ENCODE measurements around the gene ULK4. TPM values are rescaled to one million over a fixed set of nuclear protein-coding genes. Genes with fewer than 3 reads are reported as not detected.

Gene ULK4
- total RNA-seq, 4 donors from 2014 or later = 2.0 to 3.0 (median 2.3) TPM

DNA sequence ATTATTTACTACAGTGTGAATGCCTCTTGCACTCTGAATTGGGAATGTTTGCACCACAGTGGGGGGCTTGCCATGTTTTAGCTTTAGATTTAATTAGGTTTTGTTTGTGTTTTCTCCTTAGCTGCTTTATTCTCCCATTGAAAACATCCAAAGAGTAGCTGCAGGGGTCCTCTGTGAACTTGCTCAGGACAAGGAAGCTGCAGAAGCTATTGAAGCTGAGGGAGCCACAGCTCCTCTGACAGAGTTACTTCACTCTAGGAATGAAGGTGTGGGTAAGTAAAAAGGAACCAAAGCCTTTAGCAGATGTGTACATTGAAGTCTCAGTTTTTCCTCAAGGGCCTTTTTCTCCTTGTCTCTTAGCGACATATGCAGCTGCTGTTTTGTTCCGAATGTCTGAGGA, 725.7 kb downstream of the ULK4 start:
- Histone ChIP-seq H3K4me3 (no peak overlapping the region), H3K27ac (no peak overlapping the region), H3K36me3 (peaks cover 2 to 71% of the 10 kb centered on the region in 2 donors), H3K9me3 (no peaks in the 10 kb centered on the region), H3K27me3 (no peaks in the 10 kb centered on the region), H3K4me1 (no peaks in the 10 kb centered on the region)
- DNase-seq = no peak
- ATAC-seq = no peak
- intact Hi-C loops (cut with DNase I; ENCODE audit: low total_unique reads) = no loop called here
- TF ChIP-seq, protein P1, sequence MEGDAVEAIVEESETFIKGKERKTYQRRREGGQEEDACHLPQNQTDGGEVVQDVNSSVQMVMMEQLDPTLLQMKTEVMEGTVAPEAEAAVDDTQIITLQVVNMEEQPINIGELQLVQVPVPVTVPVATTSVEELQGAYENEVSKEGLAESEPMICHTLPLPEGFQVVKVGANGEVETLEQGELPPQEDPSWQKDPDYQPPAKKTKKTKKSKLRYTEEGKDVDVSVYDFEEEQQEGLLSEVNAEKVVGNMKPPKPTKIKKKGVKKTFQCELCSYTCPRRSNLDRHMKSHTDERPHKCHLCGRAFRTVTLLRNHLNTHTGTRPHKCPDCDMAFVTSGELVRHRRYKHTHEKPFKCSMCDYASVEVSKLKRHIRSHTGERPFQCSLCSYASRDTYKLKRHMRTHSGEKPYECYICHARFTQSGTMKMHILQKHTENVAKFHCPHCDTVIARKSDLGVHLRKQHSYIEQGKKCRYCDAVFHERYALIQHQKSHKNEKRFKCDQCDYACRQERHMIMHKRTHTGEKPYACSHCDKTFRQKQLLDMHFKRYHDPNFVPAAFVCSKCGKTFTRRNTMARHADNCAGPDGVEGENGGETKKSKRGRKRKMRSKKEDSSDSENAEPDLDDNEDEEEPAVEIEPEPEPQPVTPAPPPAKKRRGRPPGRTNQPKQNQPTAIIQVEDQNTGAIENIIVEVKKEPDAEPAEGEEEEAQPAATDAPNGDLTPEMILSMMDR (IDR thresholded peaks at IDR 0.05 in 4 of 5, conservative IDR thresholded peaks at IDR 0.05 in 1 of 5) = no peak
- TF ChIP-seq POLR2A (IDR thresholded peaks at IDR 0.05) = no peak
- in situ Hi-C loops (cut with MboI; ENCODE audit: low sequenced_read_pairs in 4 of 4) = no loop called here

DNA sequence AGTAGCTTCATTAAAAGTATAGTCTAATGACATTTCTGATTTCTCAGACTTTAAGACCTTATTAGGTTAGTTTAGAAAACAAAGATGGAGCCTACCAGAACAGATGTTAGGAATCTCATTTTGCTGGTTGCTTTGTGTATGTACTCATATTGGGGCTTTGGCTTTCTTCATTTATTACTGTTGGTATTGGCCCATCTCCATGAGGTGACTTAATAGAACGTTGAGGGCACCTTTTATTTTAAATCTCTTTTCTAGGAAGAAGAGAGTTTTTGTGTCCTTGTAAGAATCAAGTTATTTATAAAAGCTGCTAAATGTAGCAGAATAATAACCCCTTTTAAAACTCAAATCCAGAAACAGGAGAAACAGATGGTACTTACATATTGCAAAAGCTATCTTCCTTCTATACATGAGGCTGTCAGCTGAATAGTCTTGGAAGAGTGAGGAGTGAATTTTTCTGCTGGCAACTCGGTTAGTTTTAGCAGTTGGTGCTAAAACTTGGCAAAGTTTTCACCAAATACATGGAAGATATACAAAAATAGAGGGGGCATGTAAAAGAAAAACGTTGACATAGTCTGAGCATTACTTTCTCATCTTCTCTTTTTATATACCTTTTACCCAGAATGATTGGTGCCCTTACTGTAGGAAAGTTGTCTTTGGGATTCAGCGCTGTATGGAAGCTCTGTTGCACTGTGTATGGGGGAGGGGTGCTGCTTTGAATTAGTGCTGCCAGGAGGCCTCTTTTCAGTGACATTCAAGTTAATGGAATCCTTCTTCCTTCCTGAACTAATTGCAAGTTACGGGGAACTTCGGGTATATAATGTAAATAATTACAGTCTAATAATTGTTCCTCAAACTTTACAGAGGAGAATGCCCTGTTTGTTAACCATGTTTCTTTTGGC, 726.8 kb downstream of the ULK4 start:
- TF ChIP-seq, protein P1 (IDR thresholded peaks at IDR 0.05 in 4 of 5, conservative IDR thresholded peaks at IDR 0.05 in 1 of 5) = no peak
- no peak for TF ChIP-seq POLR2A (IDR thresholded peaks at IDR 0.05)
- H3K4me3 ChIP-seq = no peak overlapping the region
- in situ Hi-C loops (cut with MboI; ENCODE audit: low sequenced_read_pairs in 4 of 4) (no loop called here), intact Hi-C loops (cut with DNase I; ENCODE audit: low total_unique reads) (no loop called here)
- no peaks in the 10 kb centered on the region for H3K4me1 ChIP-seq
- ATAC-seq (no peak), DNase-seq (no peak)
- no peaks in the 10 kb centered on the region for H3K9me3 ChIP-seq
- no peaks in the 10 kb centered on the region for H3K27me3 ChIP-seq
- H3K27ac ChIP-seq = no peak overlapping the region
- H3K36me3 ChIP-seq = peaks cover 0 to 71% of the 10 kb centered on the region in 2 donors

DNA sequence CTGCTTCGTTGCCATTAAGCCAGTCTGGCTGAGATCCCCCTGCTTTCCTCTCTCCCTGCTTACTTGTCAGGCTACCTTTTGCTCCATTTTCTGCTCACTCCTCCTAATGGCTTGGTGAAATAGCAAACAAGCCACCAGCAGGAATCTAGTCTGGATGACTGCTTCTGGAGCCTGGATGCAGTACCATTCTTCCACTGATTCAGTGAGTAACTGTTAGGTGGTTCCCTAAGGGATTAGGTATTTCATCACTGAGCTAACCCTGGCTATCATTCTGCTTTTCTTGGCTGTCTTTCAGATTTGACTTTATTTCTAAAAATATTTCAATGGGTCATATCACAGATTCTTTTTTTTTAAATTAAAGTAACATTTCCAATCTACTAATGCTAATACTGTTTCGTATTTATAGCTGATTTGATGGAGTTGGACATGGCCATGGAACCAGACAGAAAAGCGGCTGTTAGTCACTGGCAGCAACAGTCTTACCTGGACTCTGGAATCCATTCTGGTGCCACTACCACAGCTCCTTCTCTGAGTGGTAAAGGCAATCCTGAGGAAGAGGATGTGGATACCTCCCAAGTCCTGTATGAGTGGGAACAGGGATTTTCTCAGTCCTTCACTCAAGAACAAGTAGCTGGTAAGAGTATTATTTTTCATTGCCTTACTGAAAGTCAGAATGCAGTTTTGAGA, 737.6 kb downstream of the ULK4 start:
- intact Hi-C loops (cut with DNase I; ENCODE audit: low total_unique reads) = loop anchor here (5.0 kb wide), 1 partner anchor 697 kb away; no protein-coding TSS in a partner anchor
- peaks cover 2 to 19% of the 10 kb centered on the region in 2 donors for H3K36me3 ChIP-seq
- no peaks in the 10 kb centered on the region for H3K9me3 ChIP-seq
- H3K27me3 ChIP-seq = no peaks in the 10 kb centered on the region
- H3K27ac ChIP-seq = peak overlapping the region; percentile 36 to 50 (median 47)
- peak; percentile 97 to 98 for ATAC-seq
- H3K4me3 ChIP-seq = no peak overlapping the region
- peak in 1 of 2 donors; percentile 20 for DNase-seq
- in situ Hi-C loops (cut with MboI; ENCODE audit: low sequenced_read_pairs in 4 of 4) = loop anchor here in 3 of 4 donors (25.0 kb wide), 2 partner anchors 637 to 912 kb away; partner anchors contain the start of gene EIF1B (in 2 of the 3)
- peaks cover 46 to 64% of the 10 kb centered on the region in 2 donors for H3K4me1 ChIP-seq
- TF ChIP-seq POLR2A (IDR thresholded peaks at IDR 0.05) = no peak
- TF ChIP-seq, protein P1 (IDR thresholded peaks at IDR 0.05 in 4 of 5, conservative IDR thresholded peaks at IDR 0.05 in 1 of 5) = peak in 1 of 5 experiments; percentile 20

DNA sequence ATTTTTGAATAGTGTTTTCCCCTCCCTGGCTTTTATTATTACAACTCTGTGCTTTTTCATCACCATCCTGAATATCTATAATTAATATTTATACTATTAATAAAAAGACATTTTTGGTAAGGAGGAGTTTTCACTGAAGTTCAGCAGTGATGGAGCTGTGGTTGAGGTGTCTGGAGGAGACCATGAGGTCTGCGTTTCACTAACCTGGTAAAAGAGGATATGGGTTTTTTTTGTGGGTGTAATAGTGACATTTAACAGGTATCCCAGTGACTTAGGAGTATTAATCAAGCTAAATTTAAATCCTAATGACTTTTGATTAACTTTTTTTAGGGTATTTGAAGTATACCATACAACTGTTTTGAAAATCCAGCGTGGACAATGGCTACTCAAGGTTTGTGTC, 738.2 kb downstream of the ULK4 start:
- intact Hi-C loops (cut with DNase I; ENCODE audit: low total_unique reads) = loop anchor here (5.0 kb wide), 1 partner anchor 696 kb away; no protein-coding TSS in a partner anchor
- Histone ChIP-seq H3K36me3 (peaks cover 2 to 19% of the 10 kb centered on the region in 2 donors), H3K4me3 (no peak overlapping the region), H3K27me3 (no peaks in the 10 kb centered on the region), H3K9me3 (no peaks in the 10 kb centered on the region), H3K27ac (peak overlapping the region; percentile 32 to 50 (median 42)), H3K4me1 (peaks cover 52 to 65% of the 10 kb centered on the region in 2 donors)
- in situ Hi-C loops (cut with MboI; ENCODE audit: low sequenced_read_pairs in 4 of 4) = loop anchor here in 3 of 4 donors (25.0 kb wide), 2 partner anchors 636 to 911 kb away; partner anchors contain the start of gene EIF1B (in 2 of the 3)
- DNase-seq (no peak), ATAC-seq (peak in 1 of 2 donors; percentile 10)
- TF ChIP-seq, protein P1 (IDR thresholded peaks at IDR 0.05 in 4 of 5, conservative IDR thresholded peaks at IDR 0.05 in 1 of 5) = no peak
- no peak for TF ChIP-seq POLR2A (IDR thresholded peaks at IDR 0.05)

All from gastrocnemius medialis (tissue), 4 donors.